CD4-positive, alpha-beta T cell treated with Interleukin-21 for 1 hour (primary cell): ENCODE data around the gene CHFR.
"Not testable (repeated sequence)": the region's sequence is repeated elsewhere in the genome, so short reads cannot be mapped to it uniquely, and the experiment has no call there.

Source experiments
- DNase-seq: peaks from one replicate; pipeline ENCODE4 v3.0.0-alpha.2; 2020

Gene CHFR, protein sequence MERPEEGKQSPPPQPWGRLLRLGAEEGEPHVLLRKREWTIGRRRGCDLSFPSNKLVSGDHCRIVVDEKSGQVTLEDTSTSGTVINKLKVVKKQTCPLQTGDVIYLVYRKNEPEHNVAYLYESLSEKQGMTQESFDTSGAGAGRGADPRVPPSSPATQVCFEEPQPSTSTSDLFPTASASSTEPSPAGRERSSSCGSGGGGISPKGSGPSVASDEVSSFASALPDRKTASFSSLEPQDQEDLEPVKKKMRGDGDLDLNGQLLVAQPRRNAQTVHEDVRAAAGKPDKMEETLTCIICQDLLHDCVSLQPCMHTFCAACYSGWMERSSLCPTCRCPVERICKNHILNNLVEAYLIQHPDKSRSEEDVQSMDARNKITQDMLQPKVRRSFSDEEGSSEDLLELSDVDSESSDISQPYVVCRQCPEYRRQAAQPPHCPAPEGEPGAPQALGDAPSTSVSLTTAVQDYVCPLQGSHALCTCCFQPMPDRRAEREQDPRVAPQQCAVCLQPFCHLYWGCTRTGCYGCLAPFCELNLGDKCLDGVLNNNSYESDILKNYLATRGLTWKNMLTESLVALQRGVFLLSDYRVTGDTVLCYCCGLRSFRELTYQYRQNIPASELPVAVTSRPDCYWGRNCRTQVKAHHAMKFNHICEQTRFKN

DNA sequence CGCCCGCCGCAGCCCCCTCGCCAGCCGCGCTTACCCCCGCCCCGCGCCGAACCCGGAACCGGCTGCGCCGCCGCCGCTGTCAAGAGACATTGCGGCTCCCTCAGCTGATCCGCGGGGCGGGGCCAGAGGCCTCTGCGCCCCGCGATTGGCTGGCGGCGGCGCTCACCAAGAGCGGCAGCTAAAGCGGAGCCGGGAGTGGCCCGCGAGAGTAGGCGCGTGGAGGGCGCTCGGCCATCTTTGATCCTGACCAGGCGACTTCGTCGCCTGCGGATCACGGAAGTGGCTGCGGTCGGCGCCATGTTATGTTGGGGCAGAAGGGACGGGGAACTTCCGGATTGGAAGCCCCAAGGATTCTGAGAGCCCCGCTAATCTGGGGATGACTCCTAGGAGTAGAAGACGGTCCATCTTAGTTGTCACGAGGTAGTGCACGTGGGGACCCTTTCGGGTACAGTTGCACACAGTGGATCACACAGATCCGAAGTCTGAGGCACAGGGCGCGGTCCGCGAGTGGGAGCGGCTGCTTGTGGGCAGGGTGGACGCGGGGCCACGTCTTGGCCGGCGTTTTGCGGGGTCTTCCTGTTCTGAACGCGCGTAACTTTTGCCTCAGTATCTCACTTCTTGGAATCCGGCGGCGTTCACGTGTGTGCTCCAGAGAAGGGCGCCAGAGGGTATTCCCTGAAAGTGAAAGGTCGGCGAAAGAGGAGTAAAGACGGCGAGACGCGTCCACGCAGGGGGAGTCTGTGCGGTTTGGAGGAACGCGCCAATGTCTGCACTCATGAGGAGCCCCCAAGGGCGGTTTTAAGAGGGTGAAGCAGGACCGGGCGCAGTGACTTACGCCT lies at the start of gene CHFR:
CHFR (minus strand) TSS at position 93 of the 839 bp plus-strand sequence. CDS start 277 bp downstream, outside the sequence.
- peak; percentile 96 for DNase-seq

DNA sequence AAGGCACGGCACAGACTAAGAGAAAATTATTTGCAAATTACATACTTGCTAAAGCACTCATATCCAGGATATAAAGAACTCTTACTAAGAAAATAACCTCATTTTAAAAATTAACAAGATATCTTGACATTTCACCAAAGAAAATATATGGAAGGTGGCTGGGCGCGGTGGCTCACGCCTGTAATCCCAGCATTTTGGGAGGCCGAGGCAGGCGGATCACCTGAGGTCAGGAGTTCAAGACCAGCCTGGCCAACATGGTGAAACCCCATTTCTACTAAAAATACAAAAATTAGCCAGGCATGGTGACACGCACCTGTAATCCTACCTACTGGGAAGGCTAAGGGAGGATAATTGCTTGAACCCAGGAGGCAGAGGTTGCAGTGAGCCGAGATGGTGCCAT lies 49.5 kb upstream of the CHFR start:
- not testable (repeated sequence) for DNase-seq

DNA sequence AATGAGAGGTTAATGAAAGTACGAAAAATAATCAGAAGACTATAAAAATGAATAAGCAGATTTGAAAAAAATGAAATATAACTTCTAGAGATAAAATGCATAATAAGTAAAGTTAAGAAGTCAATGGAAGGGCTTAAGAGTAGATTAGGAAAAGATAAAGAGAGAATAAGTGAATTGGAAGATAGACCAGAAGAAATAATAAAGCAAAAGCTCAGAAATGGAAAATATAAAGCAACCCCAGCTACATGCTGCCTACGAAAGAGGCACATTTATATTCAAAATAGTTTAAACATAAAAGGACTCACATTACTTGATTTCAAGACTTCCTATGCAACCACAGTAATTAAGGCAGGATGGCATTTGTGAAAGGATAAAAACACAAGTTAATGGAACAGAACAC lies 48.8 kb upstream of the CHFR start:
- no peak for DNase-seq

DNA sequence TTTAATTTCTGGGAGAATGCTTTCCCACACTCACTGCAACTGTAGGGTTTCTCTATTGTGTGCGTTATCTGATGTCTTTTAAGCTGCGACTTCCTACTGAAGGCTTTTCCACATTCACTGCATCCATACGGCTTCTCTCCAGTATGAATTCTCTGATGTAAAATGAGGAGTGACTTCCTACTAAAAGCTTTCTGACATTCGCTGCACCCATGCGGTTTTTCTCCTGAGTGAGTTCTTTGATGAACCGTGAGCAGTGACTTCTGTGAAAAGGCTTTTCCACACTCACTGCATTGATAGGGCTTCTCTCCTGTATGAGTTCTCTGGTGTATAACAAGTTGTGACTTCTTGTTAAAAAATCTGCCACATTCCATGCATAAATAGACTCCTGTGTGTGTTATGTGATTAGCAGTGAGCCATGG lies 39.0 kb upstream of the CHFR start:
- no peak for DNase-seq

DNA sequence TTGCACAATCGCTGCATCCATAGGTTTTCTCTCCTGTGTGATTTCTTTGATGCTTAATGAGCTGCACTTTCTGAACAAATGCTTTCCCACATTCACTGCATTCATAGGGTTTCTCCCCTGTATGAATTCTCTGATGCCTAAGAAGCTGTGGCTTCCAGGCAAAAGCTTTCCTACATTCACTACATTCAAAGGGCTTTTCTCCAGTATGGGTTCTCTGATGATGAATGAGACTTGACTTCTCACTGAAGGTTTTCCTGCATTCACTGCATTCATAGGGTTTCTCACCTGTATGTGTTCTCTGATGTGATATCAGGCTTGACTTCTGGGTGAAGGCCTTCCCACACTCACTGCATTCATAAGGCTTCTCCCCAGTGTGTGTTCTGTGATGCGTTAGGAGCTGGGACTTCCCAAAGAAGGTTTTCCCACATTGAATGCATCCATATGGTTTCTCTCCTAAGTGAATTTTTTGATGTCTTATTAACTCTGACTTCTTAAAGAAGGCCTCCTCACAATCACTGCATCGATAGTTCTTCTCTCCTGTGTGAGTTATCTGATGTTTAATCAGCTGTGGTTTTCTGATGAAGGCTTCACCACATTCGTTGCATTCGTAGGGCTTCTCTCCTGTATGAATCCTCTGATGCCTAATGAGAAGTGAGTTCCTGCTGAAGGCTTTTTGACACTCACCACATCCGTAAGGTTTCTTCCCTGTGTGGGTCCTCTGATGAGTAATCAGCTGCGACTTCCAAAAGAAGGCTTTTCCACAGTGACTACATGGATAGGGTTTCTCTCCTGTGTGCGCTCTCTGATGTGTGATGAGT lies 38.4 kb upstream of the CHFR start:
- no peak for DNase-seq

DNA sequence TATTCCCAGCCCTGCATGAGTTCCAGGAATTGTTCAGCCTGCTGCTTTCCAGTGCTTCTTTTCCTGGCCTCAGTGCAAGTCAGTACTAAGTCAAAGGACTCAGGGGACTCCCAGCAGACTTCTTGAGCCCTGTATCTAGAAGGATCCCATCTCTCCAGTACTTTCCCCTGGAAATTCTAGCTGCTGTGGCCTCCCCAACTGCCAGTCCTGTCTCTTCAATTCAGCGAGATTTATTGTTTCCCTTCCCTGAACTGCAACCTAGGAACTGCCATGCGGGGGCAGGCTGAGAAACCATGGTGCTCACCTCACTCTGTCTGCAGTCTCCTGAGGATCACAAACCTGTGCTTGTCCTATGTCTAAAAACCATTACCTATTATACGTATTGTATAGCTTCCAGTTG lies 37.0 kb upstream of the CHFR start:
- no peak for DNase-seq

DNA sequence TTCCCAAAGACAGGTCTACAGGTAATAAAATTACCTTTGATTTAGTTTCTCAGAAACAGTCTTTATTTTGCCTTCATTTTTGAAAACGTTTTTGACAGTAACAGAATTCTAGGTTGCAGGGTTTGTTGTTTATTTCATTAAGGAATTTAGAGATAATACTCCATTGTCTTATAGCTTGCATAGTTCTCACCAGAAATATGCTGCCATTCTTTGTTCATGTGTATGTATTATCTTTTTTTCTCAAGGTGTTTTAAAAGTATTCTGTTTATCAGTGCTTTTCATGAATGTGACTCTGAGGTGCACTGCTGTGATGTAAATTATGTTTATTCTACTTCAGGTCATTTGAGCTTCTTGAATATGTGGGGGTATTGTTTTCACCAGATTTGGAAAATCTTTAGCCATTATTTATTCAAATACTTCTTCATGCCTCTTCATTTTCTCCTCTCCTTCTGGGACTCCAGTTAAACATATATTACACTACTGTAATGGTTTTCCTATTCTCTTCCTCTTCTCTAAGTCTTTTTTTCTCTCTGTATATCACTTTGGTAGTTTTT lies 36.0 kb upstream of the CHFR start:
- DNase-seq = no peak

DNA sequence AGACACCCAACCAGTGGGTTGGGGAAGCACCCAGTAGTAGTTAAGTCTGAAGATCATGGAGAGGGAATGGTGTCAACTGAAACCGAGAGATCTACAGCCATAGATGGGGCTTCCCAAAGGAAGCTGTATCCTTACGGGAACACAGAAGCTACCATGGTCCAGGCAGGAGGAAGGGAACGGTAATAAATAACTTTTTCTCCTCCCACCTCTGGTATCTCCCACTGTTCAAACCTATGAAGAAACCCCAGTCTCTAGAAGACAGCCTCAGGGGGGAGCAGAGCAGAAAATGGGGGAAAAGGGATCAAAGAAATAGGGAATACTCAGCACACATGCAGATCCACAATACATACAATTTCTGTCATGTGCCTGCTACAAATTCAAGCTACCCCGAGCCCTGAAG lies 35.3 kb upstream of the CHFR start:
- no peak for DNase-seq

DNA sequence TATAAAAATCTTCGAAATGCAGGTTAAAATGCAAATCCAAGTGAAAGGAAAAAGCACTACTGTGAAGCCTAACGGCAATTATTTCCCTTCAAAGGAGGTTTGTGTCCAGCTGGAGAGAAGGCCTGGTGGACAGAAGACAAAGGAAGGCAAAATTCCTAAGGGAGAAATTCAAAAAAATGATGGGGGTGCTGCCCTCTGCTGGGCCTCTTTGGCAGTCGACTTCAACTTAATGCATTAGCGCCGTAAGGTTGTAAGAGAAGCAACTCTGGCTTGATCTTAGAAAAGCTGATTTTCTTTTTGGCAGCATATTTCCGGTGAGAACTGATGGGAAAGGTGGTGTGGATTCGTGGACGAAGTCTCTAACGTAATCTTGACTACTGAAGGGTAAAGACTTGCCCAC lies 34.3 kb upstream of the CHFR start:
- no peak for DNase-seq

DNA sequence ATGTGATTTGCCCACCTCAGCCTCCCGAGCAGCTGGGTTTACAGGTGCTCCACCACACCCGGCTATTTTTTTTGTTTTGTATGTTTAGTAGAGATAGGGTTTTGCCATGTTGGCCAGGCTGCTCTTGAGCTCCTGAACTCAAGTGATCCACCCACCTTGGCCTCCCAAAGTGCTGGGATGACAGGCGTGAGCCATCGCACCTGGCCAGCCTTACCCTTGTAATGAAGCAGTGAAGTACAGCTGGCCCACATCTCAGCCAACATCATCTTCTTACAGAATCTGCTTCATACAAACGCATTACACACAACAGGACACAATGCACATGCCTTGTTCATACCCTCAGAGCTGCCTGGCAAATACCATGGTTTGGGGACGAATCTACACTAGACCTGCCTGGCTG lies 31.3 kb upstream of the CHFR start:
- no peak for DNase-seq

DNA sequence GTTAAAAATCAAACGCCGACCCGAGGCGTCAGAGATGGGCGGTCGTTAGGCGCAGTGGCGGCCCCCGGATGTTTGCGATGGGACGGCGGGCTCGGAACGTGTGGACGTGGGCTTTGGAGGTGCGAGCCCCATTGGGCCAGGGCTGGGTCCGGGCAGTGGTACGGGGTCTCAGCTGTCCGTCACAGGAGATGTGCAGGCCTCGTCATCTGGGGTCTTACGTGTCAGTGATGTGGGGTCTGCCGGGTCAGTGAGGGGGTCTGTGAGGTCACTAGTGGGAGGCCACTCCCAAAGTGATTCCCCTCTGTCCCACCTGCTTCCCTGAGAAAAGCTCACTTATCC lies 21.6 kb upstream of the CHFR start:
- no peak for DNase-seq

DNA sequence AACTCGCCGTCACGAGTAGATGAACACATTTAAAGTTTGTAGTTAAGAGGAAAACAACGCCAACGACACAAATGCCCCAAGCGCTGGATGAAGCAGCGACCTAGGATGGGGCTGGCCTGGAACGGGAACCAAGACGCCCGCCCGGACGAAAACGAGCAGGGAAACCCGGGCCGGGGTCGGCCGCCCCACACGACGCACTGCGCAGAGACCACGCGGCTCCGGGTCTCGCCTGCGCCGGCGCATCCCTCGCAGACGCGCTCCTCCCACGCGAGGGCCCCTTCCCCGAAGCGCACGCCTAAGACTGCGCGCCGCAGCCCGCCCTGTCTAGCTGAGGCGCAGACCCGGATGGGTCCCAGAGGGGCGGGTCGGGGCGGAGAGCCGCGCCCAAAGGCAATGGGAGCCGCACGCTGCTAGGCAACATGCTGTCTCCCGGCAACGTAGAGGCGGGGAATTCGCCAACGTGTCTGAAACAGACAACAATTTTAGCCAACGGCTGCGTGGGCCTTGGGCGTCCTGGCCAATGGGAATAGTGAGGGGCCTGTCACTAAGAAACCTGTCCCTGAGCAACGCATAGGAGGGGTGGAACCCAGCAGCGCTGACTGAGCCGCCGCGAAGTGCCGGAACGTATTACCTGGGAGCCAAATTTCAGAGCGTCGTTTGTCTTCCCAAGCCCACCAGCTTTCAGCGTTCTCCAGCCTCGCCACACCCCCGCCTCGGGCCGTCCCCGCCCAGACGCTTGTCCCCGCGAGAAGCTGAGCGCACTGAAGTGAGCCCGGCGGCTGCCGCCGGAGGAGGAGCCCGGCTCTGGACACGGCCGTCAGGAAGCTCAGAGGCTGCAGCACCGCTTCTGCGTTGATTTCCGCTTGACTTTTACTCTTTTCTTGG lies 21.0 kb upstream of the CHFR start:
- DNase-seq = peak; percentile 98

DNA sequence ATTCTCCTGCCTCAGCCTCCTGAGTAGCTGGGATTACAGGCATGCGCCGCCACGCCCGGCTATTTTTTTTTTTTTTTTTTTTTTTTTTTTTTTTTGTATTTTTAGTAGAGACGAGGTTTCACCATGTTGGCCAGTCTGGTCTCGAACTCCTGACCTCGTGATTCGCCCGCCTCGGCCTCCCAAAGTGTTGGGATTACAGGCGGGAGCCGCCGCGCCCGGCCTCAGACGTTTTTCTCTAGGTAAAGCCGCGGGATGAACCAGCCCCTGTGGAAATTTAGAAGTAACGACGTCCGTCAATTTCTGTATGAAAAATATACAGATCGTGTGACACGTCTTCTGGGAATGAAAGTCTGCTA lies 20.4 kb upstream of the CHFR start:
- DNase-seq = not testable (repeated sequence)

DNA sequence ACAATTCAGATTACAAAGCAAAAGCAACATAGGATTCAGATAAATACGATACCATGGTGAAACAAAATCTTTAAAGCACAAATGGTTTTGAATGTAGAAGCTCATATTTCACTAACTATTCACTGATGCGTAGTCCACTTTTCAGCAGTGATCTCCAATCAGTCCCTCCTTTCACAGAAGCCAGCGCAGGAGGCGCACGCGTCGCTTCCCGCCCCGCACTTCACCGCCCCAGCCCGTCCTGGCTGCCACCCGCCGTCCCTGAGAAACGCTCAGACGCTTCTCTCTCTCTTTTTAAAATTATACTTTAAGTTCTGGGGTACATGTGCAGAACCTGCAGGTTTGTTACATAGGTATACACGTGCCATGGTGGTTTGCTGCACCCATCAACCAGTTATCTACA lies 19.8 kb upstream of the CHFR start:
- no peak for DNase-seq

DNA sequence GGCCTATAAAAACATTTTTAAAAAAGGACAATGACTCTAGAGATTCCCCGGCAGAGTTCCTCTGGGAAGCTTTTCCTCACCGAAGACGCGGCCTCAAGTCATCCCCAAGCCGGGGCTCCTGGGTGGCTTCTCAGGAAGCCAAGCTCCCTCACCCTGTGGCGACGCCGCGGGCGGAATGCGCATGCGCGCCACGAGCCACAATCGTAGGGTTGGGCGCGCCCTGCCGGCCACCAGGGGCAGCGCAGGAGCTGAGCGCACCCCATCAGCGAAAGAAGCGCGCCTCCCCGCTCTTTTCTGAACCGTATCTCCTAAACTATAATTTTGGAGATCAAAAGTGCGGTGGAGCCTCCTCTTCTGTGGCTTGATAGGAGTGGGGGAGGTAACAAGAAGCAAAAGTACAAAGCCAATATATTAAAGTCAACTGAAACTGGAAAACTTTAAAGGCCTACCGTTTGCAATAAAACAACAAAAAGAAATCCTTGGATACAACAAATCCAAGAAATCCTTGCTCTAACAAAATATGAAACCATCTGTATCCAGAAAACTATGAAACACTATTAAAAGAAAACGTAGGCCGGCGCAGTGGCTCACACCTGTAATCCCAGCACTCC lies 17.4 kb upstream of the CHFR start:
- peak; percentile 88 for DNase-seq

DNA sequence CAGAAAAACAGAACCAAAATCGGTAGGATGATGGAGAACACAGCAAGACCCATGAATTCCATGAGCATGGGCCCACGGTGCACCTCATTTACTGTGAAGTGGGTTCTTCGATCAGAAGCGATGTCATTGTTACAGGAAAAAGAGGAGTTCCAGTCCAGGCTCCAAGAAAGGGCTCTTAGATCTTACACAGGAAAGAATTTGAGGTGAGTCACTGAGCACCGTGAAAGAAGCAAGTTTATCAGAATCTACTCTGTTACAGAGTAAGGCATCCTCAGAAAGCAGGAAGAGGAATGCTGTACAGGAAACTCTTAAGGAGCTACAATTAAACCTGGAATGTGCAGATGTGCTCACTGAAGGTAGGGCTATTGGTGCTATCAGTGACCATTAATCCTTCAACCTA lies 11.6 kb upstream of the CHFR start:
- no peak for DNase-seq

DNA sequence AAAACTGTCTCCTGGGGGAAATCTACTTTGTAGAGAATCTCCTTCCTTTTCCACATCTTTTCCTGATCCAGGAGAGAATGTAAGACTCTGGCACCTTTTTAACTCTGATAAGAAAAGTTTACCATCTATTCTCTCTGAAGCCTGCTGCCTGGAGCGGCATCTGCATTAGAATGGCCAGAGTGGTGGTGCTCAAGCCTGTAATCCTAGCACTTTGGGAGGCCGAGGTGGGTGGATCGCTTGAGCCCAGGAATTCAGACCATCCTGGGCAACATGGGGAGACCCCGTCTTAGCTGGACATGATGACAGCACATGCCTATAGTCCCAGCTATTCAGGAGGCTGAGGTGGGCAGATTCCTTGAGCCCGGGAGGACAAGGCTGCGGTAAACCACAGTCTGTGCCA lies 1.4 kb upstream of the CHFR start:
- DNase-seq = no peak

DNA sequence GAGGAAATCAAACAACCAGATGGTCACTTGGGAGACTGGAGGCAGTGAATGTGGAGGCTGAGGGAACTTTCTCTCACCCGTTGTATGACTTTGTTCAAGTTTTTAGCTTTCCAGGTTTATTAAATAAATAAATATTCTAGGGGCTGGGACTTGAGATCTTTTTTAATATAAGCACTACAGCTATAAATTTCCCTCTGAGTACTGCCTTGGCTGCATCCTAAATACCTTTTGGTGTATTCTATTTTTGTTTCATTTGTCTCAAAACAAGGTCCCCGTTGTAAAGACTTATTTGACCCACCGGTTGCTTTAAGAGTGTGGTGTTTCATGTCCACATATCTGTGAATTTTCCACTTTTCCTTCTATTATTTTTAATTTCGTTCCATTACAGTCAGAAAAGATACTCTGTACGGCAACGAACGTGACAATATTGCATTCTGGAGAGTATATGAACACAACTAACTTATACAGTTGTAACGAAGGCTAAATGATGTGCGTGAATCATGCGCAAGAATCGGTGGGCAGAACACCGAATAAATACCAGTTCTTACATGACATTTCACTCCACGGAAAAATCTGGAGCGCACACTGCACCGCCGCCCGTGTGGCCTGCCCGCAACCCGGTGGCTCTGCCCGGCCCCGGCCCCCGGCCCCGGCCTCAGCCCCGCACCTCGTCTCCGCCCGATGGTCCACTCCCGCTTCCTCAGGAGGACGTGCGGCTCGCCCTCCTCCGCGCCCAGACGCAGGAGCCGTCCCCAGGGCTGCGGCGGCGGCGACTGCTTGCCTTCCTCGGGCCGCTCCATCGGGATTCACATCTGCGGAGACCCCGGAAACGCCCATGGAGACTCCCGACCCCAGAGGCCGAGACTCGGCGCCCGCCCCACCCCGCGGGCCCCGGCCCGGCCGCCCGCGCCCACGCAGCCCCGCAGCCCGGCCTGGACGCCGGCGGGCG lies 602 bp downstream of the CHFR start:
- peak; percentile 20 for DNase-seq

DNA sequence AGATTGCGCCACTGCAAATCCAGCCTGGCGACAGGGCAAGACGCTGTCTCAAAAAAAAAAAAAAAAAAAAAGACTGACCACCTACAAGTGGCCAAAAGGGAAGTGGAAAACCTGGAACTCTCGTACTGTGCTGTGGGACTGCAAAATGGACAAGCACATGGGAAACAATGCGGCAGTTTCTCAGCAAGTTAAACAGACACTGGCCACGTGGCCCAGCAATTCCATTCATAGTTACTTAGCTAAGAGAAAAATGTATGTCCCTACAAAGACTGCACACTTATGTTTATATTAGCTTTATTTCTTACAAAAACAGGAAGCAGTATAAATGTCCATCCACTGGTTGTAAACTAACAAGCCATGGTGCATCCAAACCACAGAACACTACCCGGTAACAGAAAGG lies 5.6 kb downstream of the CHFR start:
- DNase-seq = no peak

DNA sequence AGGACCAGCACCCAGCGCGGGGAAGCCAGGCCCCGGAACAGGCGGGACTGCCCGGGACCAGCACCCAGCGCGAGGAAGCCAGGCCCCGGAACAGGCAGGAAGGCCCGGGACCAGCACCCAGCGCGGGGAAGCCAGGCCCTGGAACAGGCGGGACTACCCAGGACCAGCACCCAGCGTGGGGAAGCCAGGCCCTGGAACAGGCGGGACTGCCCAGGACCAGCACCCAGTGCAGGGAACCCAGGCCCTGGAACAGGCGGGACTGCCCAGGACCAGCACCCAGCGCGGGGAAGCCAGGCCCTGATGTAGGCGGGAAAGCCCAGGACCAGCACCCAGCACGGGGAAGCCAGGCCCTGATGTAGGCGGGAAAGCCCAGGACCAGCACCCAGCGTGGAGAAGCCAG lies 12.8 kb downstream of the CHFR start:
- DNase-seq = not testable (repeated sequence)
